Measurements from ENCODE around the gene ZSWIM5. TPM values are rescaled to one million over a fixed set of nuclear protein-coding genes. Genes with fewer than 3 reads are reported as not detected.
"Not testable (repeated sequence)": the region's sequence is repeated elsewhere in the genome, so short reads cannot be mapped to it uniquely, and the experiment has no call there.

ZSWIM5 gene
- total RNA-seq, 6 experiments from 2014 or later: 0.03 to 0.05 TPM; not detected in 4

GRCh38 chr1:45005761-45006160, 200.6 kb downstream of the ZSWIM5 start:
- no peaks in the 10 kb centered on the region for H3K9me3 Mint-ChIP-seq
- H3K27ac Mint-ChIP-seq: no peak overlapping the region
- DNase-seq: no peak
- no peak for TF ChIP-seq CTCF (IDR thresholded peaks at IDR 0.05)
- no peak overlapping the region for H3K4me3 Mint-ChIP-seq
- peaks cover 24% of the 10 kb centered on the region for H3K36me3 Mint-ChIP-seq (ENCODE audit: low read depth)
- peaks cover 13% of the 10 kb centered on the region for H3K4me1 Mint-ChIP-seq (ENCODE audit: low read depth)
- no peaks in the 10 kb centered on the region; the same call in 1 of the 2 replicates for H3K27me3 Mint-ChIP-seq (ENCODE audit: insufficient read depth)

GRCh38 chr1:45004281-45004920, 202.0 kb downstream of the ZSWIM5 start:
- DNase-seq: no peak
- H3K4me1 Mint-ChIP-seq (ENCODE audit: low read depth): peaks cover 2% of the 10 kb centered on the region; the same call in 1 of the 2 replicates
- H3K27me3 Mint-ChIP-seq (ENCODE audit: insufficient read depth): no peaks in the 10 kb centered on the region; the same call in 1 of the 2 replicates
- peaks cover 24% of the 10 kb centered on the region for H3K36me3 Mint-ChIP-seq (ENCODE audit: low read depth)
- H3K27ac Mint-ChIP-seq: no peak overlapping the region
- no peaks in the 10 kb centered on the region for H3K9me3 Mint-ChIP-seq
- H3K4me3 Mint-ChIP-seq: no peak overlapping the region
- no peak for TF ChIP-seq CTCF (IDR thresholded peaks at IDR 0.05)

- TF ChIP-seq CTCF (IDR thresholded peaks at IDR 0.05): no peak
- no peak for DNase-seq
- Mint-ChIP-seq H3K27ac (no peak overlapping the region), H3K36me3 (ENCODE audit: low read depth) (peaks cover 19% of the 10 kb centered on the region), H3K4me3 (no peak overlapping the region), H3K9me3 (no peaks in the 10 kb centered on the region), H3K4me1 (ENCODE audit: low read depth) (no peaks in the 10 kb centered on the region), H3K27me3 (ENCODE audit: insufficient read depth) (no peaks in the 10 kb centered on the region; the same call in 1 of the 2 replicates)
These were observed 202.7 kb downstream of the ZSWIM5 start for GRCh38 chr1:45003741-45004140.

GRCh38 chr1:45002650-45003645, 203.5 kb downstream of the ZSWIM5 start:
- TF ChIP-seq CTCF (IDR thresholded peaks at IDR 0.05): no peak
- Mint-ChIP-seq H3K9me3 (no peaks in the 10 kb centered on the region), H3K27me3 (ENCODE audit: insufficient read depth) (no peaks in the 10 kb centered on the region; the same call in 1 of the 2 replicates), H3K4me1 (ENCODE audit: low read depth) (no peaks in the 10 kb centered on the region), H3K36me3 (ENCODE audit: low read depth) (peaks cover 17% of the 10 kb centered on the region), H3K27ac (no peak overlapping the region), H3K4me3 (no peak overlapping the region)
- DNase-seq: no peak

- H3K27ac Mint-ChIP-seq; H3K4me1 Mint-ChIP-seq (ENCODE audit: low read depth); H3K27me3 Mint-ChIP-seq (ENCODE audit: insufficient read depth); H3K9me3 Mint-ChIP-seq; H3K4me3 Mint-ChIP-seq; DNase-seq: not testable (repeated sequence)
- peaks cover 11% of the 10 kb centered on the region for H3K36me3 Mint-ChIP-seq (ENCODE audit: low read depth)
These were observed 204.8 kb downstream of the ZSWIM5 start for GRCh38 chr1:45001576-45001975.

All from HFFc6 (cell line).